Fibroblast of lung (primary cell): ENCODE results near the gene ACOX1. TPM values are rescaled to one million over a fixed set of nuclear protein-coding genes. Genes with fewer than 3 reads are reported as not detected.

Source experiments
- DNase-seq, 2 donors: peaks; one replicate each; pipeline versions ENCODE4 v3.0.0 to v3.0.0-alpha.2; 2010; ENCODE audit warnings: low read depth in 2 of 2
- H2AFZ ChIP-seq: 2 replicates; pipeline ENCODE4 v1.5.1; 2012; ENCODE audit warnings: low read length, control low read depth, inconsistent platforms
- H3K27ac ChIP-seq: 2 replicates; pipeline ENCODE4 v1.5.1; 2011; ENCODE audit warnings: low read length, control low read depth; ENCODE audit not compliant: insufficient read depth
- H3K27me3 ChIP-seq: 2 replicates; pipeline ENCODE4 v1.5.1; 2011; ENCODE audit warnings: mild to moderate bottlenecking, low read length; ENCODE audit not compliant: control insufficient read depth, insufficient read depth
- H3K36me3 ChIP-seq: 2 replicates; pipeline ENCODE4 v1.5.1; 2011; ENCODE audit warnings: low read length; ENCODE audit not compliant: control insufficient read depth, insufficient read depth
- H3K4me1 ChIP-seq: 2 replicates; pipeline ENCODE4 v1.5.1; 2011; ENCODE audit warnings: low read length; ENCODE audit not compliant: control insufficient read depth, insufficient read depth; ENCODE audit errors: extremely low read depth
- H3K4me2 ChIP-seq: 2 replicates; pipeline ENCODE4 v1.5.1; 2011; ENCODE audit warnings: low read length, control low read depth; ENCODE audit not compliant: insufficient read depth; ENCODE audit errors: extremely low read depth
- H3K4me3 ChIP-seq, 4 experiments: fragments of 200-600 bp in 1 of 4; sonication (generic) in 1 of 4; replicated peaks in 1 of 4; 2 replicates each; pipeline ENCODE4 v1.5.1; 2011 to 2016; ENCODE audit warnings: low read length in 4 of 4, low read depth in 3 of 4, mild to moderate bottlenecking in 3 of 4, control low read depth in 2 of 4, inconsistent platforms in 1 of 4, mixed read lengths in 1 of 4; ENCODE audit not compliant: insufficient read depth in 1 of 4; ENCODE audit errors: control extremely low read depth in 1 of 4
- H3K79me2 ChIP-seq: 2 replicates; pipeline ENCODE4 v1.5.1; 2012; ENCODE audit warnings: mild to moderate bottlenecking, low read length, inconsistent platforms; ENCODE audit not compliant: control insufficient read depth, insufficient read depth
- H3K9ac ChIP-seq: 2 replicates; pipeline ENCODE4 v1.5.1; 2011; ENCODE audit warnings: mild to moderate bottlenecking, low read length, control low read depth; ENCODE audit not compliant: insufficient read depth
- H3K9me3 ChIP-seq: 2 replicates; pipeline ENCODE4 v1.5.1; 2012; ENCODE audit warnings: low read depth, low read length; ENCODE audit not compliant: control insufficient read depth, insufficient read depth
- H4K20me1 ChIP-seq: 2 replicates; pipeline ENCODE4 v1.5.1; 2011; ENCODE audit warnings: low read length; ENCODE audit not compliant: control insufficient read depth, insufficient read depth; ENCODE audit errors: extremely low read depth
- EZH2 ChIP-seq: IDR thresholded peaks from 2 replicates; pipeline ENCODE4 v1.5.1; 2012; ENCODE audit warnings: low read length, control low read depth, mild to moderate bottlenecking; ENCODE audit errors: missing control alignments
- polyA plus RNA-seq, 2 donors: library from polyadenylated mRNA; depleted of rRNA in 1 of 2; stranded (reverse) in 1 of 2; unstranded in 1 of 2; fragments of >200 nt; gene quantifications; 2 replicates each; pipeline ENCODE4 v1.2.1, GENCODE V29; 2011 to 2012; ENCODE audit warnings: missing spikeins in 1 of 2
- total RNA-seq: library from RNA; depleted of rRNA; stranded (reverse); fragments of >200 nt; gene quantifications from 2 replicates; pipeline ENCODE4 v1.2.1, GENCODE V29; 2014
- TF ChIP-seq, protein P1 (sequence below), 2 donors: IDR thresholded peaks in 1 of 2; conservative IDR thresholded peaks in 1 of 2; 1 replicate in 1 of 2; 2 replicates in 1 of 2; pipeline ENCODE4 v1.5.1; 2011 to 2012; ENCODE audit warnings: low read length in 2 of 2, control low read depth in 1 of 2, inconsistent platforms in 1 of 2, low read depth in 1 of 2, mild to moderate bottlenecking in 1 of 2

ACOX1 gene
- total and polyA plus RNA-seq, 2 donors (not counting 1 experiment from before 2014, with no cell fraction given) = 30.0 to 70.5 TPM

DNA sequence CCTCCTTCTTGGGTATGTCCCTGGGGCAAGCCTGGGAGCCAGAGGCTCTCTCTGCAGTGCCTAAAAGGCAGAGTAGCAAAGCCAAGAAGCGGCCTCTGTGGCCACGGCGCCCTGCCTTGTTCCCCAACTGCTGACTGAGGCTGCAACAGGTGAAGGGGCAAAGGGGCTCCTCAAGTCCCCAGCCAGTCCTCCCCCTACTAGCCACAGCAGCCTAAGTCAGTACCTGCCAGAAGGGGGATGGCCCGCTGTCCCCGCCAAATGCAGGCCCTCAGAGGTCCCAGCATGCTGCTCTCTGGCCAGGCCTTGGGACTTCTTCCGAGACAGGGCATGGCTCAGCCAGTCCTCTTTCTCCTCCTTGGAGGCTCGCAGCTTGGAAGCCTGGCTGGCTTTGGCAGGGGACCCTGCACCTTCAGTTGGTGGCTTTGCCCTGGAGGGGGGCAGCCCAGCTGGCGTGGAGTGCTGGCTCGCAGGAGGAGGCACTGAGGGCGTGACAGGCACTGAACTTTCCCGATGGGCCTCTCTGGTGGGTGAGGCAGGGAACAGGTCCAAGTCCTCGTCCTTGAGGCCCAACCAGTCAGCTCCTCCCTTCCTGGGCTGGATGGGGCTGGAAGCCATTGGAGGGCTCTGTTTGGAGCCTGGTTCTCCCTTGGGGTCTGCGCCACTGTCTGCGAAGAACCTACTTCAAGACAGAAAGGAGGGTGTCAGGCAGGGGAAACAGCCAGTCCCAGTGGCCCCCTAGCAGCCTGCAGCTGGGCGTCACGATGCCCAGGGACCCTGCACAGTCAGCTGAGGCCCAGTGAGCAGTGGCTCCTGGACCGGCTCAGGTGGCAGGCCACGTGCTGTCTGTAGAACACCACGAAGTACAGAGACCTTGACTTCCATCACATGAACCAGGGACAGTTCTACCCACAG, 55.7 kb downstream of the ACOX1 start:
- no peaks in the 10 kb centered on the region for H3K79me2 ChIP-seq
- TF ChIP-seq EZH2 = no peak
- TF ChIP-seq, protein P1, sequence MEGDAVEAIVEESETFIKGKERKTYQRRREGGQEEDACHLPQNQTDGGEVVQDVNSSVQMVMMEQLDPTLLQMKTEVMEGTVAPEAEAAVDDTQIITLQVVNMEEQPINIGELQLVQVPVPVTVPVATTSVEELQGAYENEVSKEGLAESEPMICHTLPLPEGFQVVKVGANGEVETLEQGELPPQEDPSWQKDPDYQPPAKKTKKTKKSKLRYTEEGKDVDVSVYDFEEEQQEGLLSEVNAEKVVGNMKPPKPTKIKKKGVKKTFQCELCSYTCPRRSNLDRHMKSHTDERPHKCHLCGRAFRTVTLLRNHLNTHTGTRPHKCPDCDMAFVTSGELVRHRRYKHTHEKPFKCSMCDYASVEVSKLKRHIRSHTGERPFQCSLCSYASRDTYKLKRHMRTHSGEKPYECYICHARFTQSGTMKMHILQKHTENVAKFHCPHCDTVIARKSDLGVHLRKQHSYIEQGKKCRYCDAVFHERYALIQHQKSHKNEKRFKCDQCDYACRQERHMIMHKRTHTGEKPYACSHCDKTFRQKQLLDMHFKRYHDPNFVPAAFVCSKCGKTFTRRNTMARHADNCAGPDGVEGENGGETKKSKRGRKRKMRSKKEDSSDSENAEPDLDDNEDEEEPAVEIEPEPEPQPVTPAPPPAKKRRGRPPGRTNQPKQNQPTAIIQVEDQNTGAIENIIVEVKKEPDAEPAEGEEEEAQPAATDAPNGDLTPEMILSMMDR (conservative IDR thresholded peaks at IDR 0.05 in 1 of 2, IDR thresholded peaks at IDR 0.05 in 1 of 2; ENCODE audit: low read depth in 1 of 2, low read length in 2 of 2) = no peak
- no peak overlapping the region for H3K27ac ChIP-seq
- H2AFZ ChIP-seq = no peak overlapping the region
- H3K9ac ChIP-seq = no peak overlapping the region
- no peaks in the 10 kb centered on the region for H4K20me1 ChIP-seq
- H3K4me2 ChIP-seq = no peak overlapping the region
- H3K4me3 ChIP-seq = no peak overlapping the region
- H3K4me1 ChIP-seq = no peaks in the 10 kb centered on the region
- no peaks in the 10 kb centered on the region for H3K9me3 ChIP-seq
- peaks cover 3% of the 10 kb centered on the region for H3K36me3 ChIP-seq
- no peaks in the 10 kb centered on the region for H3K27me3 ChIP-seq
- DNase-seq = no peak

DNA sequence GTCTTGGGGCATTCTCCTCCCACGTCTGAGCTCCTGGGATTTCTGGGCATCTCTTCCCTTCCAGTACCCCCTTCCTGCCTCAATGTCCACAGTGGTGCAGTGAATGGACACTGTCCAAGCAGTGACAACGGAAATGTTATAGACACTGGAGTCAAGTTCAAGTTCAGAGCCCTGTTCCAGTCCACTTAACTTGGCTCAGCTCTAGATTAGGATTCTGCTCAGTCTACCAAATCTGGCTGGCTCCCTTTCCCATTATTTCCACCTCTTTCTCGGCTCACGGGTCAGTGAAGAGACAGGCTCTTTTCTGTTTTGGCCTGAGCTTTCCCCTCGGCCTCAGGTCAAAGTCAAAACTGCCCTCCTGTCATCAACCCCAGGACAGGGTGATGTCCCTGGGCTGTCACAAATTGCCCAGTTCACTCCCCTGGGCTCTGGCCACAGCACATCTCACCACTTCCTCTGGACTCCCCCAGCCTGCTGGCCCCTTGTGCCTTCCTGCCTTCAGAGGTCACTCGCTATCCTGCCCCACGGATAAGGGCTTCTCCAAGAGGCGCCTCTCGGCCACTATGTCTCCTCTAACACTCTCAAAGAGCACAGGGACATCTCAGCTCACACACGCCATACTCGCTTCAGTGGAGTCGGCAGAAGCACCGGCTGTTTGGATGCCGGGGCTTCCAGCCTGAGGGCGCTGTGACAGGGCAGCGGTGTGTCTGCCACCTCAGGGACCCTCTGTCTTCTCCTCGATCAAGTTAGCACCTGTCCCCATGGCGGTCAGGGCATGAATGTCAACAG, 56.6 kb downstream of the ACOX1 start:
- no peaks in the 10 kb centered on the region for H4K20me1 ChIP-seq
- H3K4me2 ChIP-seq = no peak overlapping the region
- H3K9me3 ChIP-seq = no peaks in the 10 kb centered on the region
- peaks cover 3% of the 10 kb centered on the region for H3K36me3 ChIP-seq
- H3K9ac ChIP-seq = no peak overlapping the region
- no peak for DNase-seq
- H3K4me1 ChIP-seq = no peaks in the 10 kb centered on the region
- H3K27me3 ChIP-seq = no peaks in the 10 kb centered on the region
- no peaks in the 10 kb centered on the region for H3K79me2 ChIP-seq
- TF ChIP-seq, protein P1 (conservative IDR thresholded peaks at IDR 0.05 in 1 of 2, IDR thresholded peaks at IDR 0.05 in 1 of 2; ENCODE audit: low read depth in 1 of 2, low read length in 2 of 2) = no peak
- TF ChIP-seq EZH2 = no peak
- no peak overlapping the region for H2AFZ ChIP-seq
- no peak overlapping the region for H3K4me3 ChIP-seq
- H3K27ac ChIP-seq = no peak overlapping the region

DNA sequence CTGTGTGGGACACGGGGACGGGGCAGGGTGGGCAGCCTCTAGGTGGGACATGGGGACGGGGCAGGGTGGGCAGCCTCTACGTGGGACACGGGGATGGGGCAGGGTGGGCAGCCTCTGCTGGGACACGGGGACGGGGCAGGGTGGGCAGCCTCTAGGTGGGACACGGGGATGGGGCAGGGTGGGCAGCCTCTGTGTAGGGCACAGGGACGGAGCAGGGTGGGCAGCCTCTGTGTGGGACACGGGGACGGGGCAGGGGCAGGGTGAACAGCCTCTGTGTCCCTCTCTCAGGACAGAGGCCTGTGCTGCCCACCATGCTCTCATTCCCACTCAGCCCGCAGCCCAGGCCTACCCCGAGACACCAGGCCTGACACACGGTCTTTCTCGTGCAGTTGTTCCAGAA, 57.4 kb downstream of the ACOX1 start:
- DNase-seq = no peak
- Histone ChIP-seq H3K9me3 (no peaks in the 10 kb centered on the region), H3K36me3 (peaks cover 3% of the 10 kb centered on the region), H3K27ac (no peak overlapping the region), H3K79me2 (no peaks in the 10 kb centered on the region), H3K27me3 (no peaks in the 10 kb centered on the region), H3K4me2 (no peak overlapping the region), H3K4me1 (no peaks in the 10 kb centered on the region), H2AFZ (no peak overlapping the region), H3K4me3 (no peak overlapping the region), H4K20me1 (no peaks in the 10 kb centered on the region), H3K9ac (no peak overlapping the region)
- TF ChIP-seq EZH2 = no peak
- TF ChIP-seq, protein P1 (conservative IDR thresholded peaks at IDR 0.05 in 1 of 2, IDR thresholded peaks at IDR 0.05 in 1 of 2; ENCODE audit: low read depth in 1 of 2, low read length in 2 of 2) = no peak
